PC-9 (cell line): ENCODE results near the gene AKR1A1. TPM values are rescaled to one million over a fixed set of nuclear protein-coding genes. Genes with fewer than 3 reads are reported as not detected.

ENCODE experiments used
- BruUV-seq: library from RNA; stranded (reverse); fragments of 400-500 nt; replicated peaks from 2 replicates; lab custom pipeline; 2021; lab: Mats Ljungman, UMichigan
- CTCF ChIA-PET: fragments of 300-600 bp; sonication (Branson Sonifier 250); formaldehyde crosslinking; loops from one replicate; lab custom pipeline; 2022; ENCODE audit warnings: antibody characterized with exemption; lab: Charles Lee
- POLR2A ChIA-PET: fragments of 300-600 bp; sonication (Branson Sonifier 250); formaldehyde crosslinking; loops from one replicate; lab custom pipeline; 2022; ENCODE audit warnings: antibody characterized with exemption; ENCODE audit not compliant: unreplicated experiment; lab: Charles Lee
- DNase-seq, 2 experiments: peaks; one replicate each; pipeline versions ENCODE4 v3.0.0 to v3.0.0-alpha.2; 2015 to 2022; ENCODE audit warnings: mixed read lengths in 1 of 2
- H2AFZ ChIP-seq: fragments of 200-600 bp; sonication (generic); 2 replicates; pipeline ENCODE4 v1.8.1; 2017; ENCODE audit warnings: antibody characterized with exemption
- H3F3A ChIP-seq: fragments of 200-600 bp; sonication (generic); 2 replicates; pipeline ENCODE4 v1.8.1; 2017; ENCODE audit warnings: antibody characterized with exemption, mild to moderate bottlenecking, low read depth; ENCODE audit not compliant: insufficient read depth
- H3K27ac ChIP-seq: fragments of 200-600 bp; sonication (generic); 2 replicates; pipeline ENCODE4 v1.6.1; 2016; ENCODE audit warnings: mixed run types
- H3K27me3 ChIP-seq: fragments of 200-600 bp; sonication (generic); 2 replicates; pipeline ENCODE4 v1.6.1; 2016; ENCODE audit warnings: low read depth, mixed run types; ENCODE audit not compliant: insufficient read depth
- H3K36me3 ChIP-seq: fragments of 200-600 bp; sonication (generic); 2 replicates; pipeline ENCODE4 v1.6.1; 2016; ENCODE audit warnings: low read depth, mixed run types
- H3K4me1 ChIP-seq: fragments of 200-600 bp; sonication (generic); replicated peaks from 2 replicates; pipeline ENCODE4 v1.6.1; 2016; ENCODE audit warnings: mixed run types; ENCODE audit not compliant: insufficient read depth
- H3K4me2 ChIP-seq: fragments of 200-600 bp; sonication (generic); 2 replicates; pipeline ENCODE4 v1.6.1; 2017; ENCODE audit warnings: mixed run types
- H3K4me3 ChIP-seq: fragments of 200-600 bp; sonication (generic); 2 replicates; pipeline ENCODE4 v1.6.1; 2016; ENCODE audit warnings: mixed run types
- H3K79me2 ChIP-seq: fragments of 200-600 bp; sonication (generic); 2 replicates; pipeline ENCODE4 v1.6.1; 2017; ENCODE audit warnings: low read depth, mixed run types
- H3K9me2 ChIP-seq: fragments of 200-600 bp; sonication (generic); 2 replicates; pipeline ENCODE4 v1.8.1; 2017; ENCODE audit warnings: mild to moderate bottlenecking; ENCODE audit not compliant: insufficient read depth
- H3K9me3 ChIP-seq: fragments of 200-600 bp; sonication (generic); 2 replicates; pipeline ENCODE4 v1.8.1; 2016; ENCODE audit warnings: low read depth; ENCODE audit not compliant: insufficient read depth
- H4K20me1 ChIP-seq: fragments of 200-600 bp; sonication (generic); 2 replicates; pipeline ENCODE4 v1.8.1; 2017; ENCODE audit not compliant: insufficient read depth
- CTCF ChIP-seq: fragments of 200-600 bp; sonication (generic); conservative IDR thresholded peaks from 2 replicates; pipeline ENCODE4 v1.6.1; 2017; ENCODE audit warnings: mixed run types, antibody characterized with exemption, mild to moderate bottlenecking, moderate library complexity
- EZH2 ChIP-seq: fragments of 200-600 bp; sonication (generic); IDR thresholded peaks from 2 replicates; pipeline ENCODE4 v1.8.0; 2017; ENCODE audit warnings: antibody characterized with exemption, low read depth
- intact Hi-C: fragments of 100-400 bp; cut with micrococcal nuclease; formaldehyde crosslinking; loops from one replicate; pipeline ENCODE4 v1.10.0; 2022; ENCODE audit not compliant: unreplicated experiment
- total RNA-seq: library from RNA; stranded (reverse); gene quantifications from 2 replicates; pipeline ENCODE4 v1.2.3, GENCODE V29; 2021

The AKR1A1 gene
- total RNA-seq, 1 experiment from 2014 or later = 202 TPM

- H4K20me1 ChIP-seq = no peaks in the 10 kb centered on the region
- H3K79me2 ChIP-seq = no peaks in the 10 kb centered on the region
- no peaks in the 10 kb centered on the region for H3K27me3 ChIP-seq
- BruUV-seq = no TSS peak
- no peaks in the 10 kb centered on the region for H3K9me3 ChIP-seq
- no peak overlapping the region for H3K4me3 ChIP-seq
- H2AFZ ChIP-seq = no peak overlapping the region
- no peaks in the 10 kb centered on the region for H3K4me1 ChIP-seq
- no peak for DNase-seq
- POLR2A ChIA-PET = no interaction called here
- CTCF ChIA-PET = no interaction called here
- TF ChIP-seq EZH2 (no peak), CTCF (no peak)
- no peak overlapping the region for H3K4me2 ChIP-seq
- no peaks in the 10 kb centered on the region for H3K9me2 ChIP-seq
- H3K36me3 ChIP-seq = peaks cover 39% of the 10 kb centered on the region
- no peak overlapping the region for H3K27ac ChIP-seq
- intact Hi-C loops = no loop called here
- peaks cover 25% of the 10 kb centered on the region for H3F3A ChIP-seq
Observed at GRCh38 chr1:45610589-45611226, 60.1 kb downstream of the AKR1A1 start.

GRCh38 chr1:45612941-45613579, 62.4 kb downstream of the AKR1A1 start:
- no peaks in the 10 kb centered on the region for H4K20me1 ChIP-seq
- no peaks in the 10 kb centered on the region for H3K27me3 ChIP-seq
- H3K4me2 ChIP-seq = no peak overlapping the region
- CTCF ChIA-PET = interaction anchor here (0.6 kb wide), 1 partner anchor 234 kb away, joined by 4 read pairs; no protein-coding TSS in a partner anchor
- H3K36me3 ChIP-seq = peaks cover 44% of the 10 kb centered on the region
- BruUV-seq = no TSS peak
- POLR2A ChIA-PET = no interaction called here
- TF ChIP-seq EZH2 (no peak), CTCF (no peak)
- H3K79me2 ChIP-seq = no peaks in the 10 kb centered on the region
- no peak overlapping the region for H2AFZ ChIP-seq
- no peaks in the 10 kb centered on the region for H3K4me1 ChIP-seq
- H3K9me2 ChIP-seq = no peaks in the 10 kb centered on the region
- H3K9me3 ChIP-seq = no peaks in the 10 kb centered on the region
- H3F3A ChIP-seq = peaks cover 45% of the 10 kb centered on the region
- no peak overlapping the region for H3K27ac ChIP-seq
- no peak overlapping the region for H3K4me3 ChIP-seq
- intact Hi-C loops = no loop called here
- DNase-seq = no peak

- TF ChIP-seq EZH2 = no peak
- TF ChIP-seq CTCF = no peak
- H3K9me2 ChIP-seq = no peaks in the 10 kb centered on the region
- BruUV-seq = no TSS peak
Observed at GRCh38 chr1:45615885-45616284, 65.3 kb downstream of the AKR1A1 start.

More at GRCh38 chr1:45615885-45616284, 65.3 kb downstream of the AKR1A1 start:
- Histone ChIP-seq H3K27ac (no peak overlapping the region), H3K4me3 (no peak overlapping the region), H3K4me1 (no peaks in the 10 kb centered on the region), H3K9me3 (no peaks in the 10 kb centered on the region), H3F3A (peaks cover 58% of the 10 kb centered on the region), H4K20me1 (no peaks in the 10 kb centered on the region), H3K4me2 (no peak overlapping the region), H2AFZ (no peak overlapping the region), H3K27me3 (no peaks in the 10 kb centered on the region), H3K36me3 (peaks cover 40% of the 10 kb centered on the region), H3K79me2 (no peaks in the 10 kb centered on the region)
- no peak for DNase-seq
- POLR2A ChIA-PET = no interaction called here
- intact Hi-C loops = no loop called here
- CTCF ChIA-PET = no interaction called here
